Cardiac muscle cell (in vitro differentiated cells and primary cell): ENCODE measurements around the gene PIK3AP1. TPM values are rescaled to one million over a fixed set of nuclear protein-coding genes. Genes with fewer than 3 reads are reported as not detected.

ENCODE experiments used
- DNase-seq, 2 donors: peaks; one replicate each; pipeline versions ENCODE4 v3.0.0 to v3.0.0-alpha.2; 2010 to 2017; ENCODE audit warnings: low read depth in 1 of 2, low spot score in 1 of 2
- H3K27ac ChIP-seq: fragments of 200-600 bp; sonication (generic); 2 replicates; pipeline ENCODE4 v1.5.1; 2016
- H3K27me3 ChIP-seq: fragments of 200-600 bp; sonication (generic); 2 replicates; pipeline ENCODE4 v1.6.0; 2016; ENCODE audit warnings: control low read depth
- H3K36me3 ChIP-seq: fragments of 200-600 bp; sonication (generic); 2 replicates; pipeline ENCODE4 v1.5.1; 2016; ENCODE audit warnings: control low read depth
- H3K4me1 ChIP-seq: fragments of 200-600 bp; sonication (generic); 2 replicates; pipeline ENCODE4 v1.8.1; 2017; ENCODE audit warnings: low read depth, mild to moderate bottlenecking, mixed run types
- H3K4me3 ChIP-seq: fragments of 200-600 bp; sonication (generic); 2 replicates; pipeline ENCODE4 v1.5.1; 2016; ENCODE audit warnings: mild to moderate bottlenecking
- H3K9me3 ChIP-seq: fragments of 200-600 bp; sonication (generic); 2 replicates; pipeline ENCODE4 v1.5.1; 2017; ENCODE audit warnings: low read depth, mild to moderate bottlenecking, control low read depth
- CTCF ChIP-seq: IDR thresholded peaks from 2 replicates; pipeline ENCODE4 v1.5.1; 2012; ENCODE audit warnings: low read depth, mild to moderate bottlenecking, low read length
- polyA plus RNA-seq: library from polyadenylated mRNA; unstranded; fragments of >200 nt; fragmentation: Nextera tagmentation; extraction: Ambion mirVana; gene quantifications from 2 replicates; pipeline ENCODE4 v1.2.1, GENCODE V29; 2016
- total RNA-seq: library from RNA; depleted of rRNA; stranded (reverse); fragments of >200 nt; gene quantifications from 2 replicates; pipeline ENCODE4 v1.2.3, GENCODE V29; 2016

The PIK3AP1 gene
- total and polyA plus RNA-seq, 2 experiments from 2014 or later = 1.1 to 2.7 TPM

DNA sequence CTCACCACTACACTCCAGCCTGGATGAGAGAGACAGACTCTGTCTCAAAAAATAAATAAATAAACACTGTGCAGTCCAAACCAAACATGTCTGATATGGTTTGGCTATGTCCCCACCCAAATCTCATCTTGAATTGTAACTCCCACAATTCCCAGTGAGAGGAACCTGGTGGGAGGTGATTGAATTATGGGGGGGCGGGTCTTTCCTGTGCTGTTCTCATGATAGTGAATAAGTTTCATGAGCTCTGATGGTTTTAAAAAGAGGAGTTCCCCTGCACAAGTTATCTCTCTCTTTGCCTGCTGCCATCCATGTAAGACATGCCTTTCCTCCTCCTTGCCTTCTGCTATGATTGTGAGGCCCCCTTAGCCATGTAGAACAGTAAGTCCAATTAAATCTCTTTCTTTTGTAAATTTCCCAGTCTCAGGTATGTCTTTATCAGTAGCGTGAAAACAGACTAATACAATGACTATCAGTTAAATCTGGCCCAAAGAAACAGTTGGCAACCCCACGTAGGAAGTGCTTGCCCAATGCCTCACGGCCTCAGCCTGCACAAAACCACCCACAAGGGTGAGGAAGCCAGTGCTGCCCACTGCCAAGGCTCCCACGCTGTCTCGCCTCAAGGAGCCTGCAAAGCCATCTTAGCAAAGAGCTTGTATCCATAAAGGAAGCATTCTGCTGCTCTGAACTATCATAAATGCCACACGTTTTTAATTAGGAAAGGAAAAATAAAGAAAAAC, 64.7 kb downstream of the PIK3AP1 start:
- DNase-seq = no peak
- Histone ChIP-seq H3K9me3 (no peaks in the 10 kb centered on the region), H3K36me3 (no peaks in the 10 kb centered on the region), H3K4me3 (no peak overlapping the region), H3K4me1 (peaks cover 12% of the 10 kb centered on the region), H3K27me3 (no peaks in the 10 kb centered on the region), H3K27ac (no peak overlapping the region)
- TF ChIP-seq CTCF = no peak

- H3K9me3 ChIP-seq = no peaks in the 10 kb centered on the region
- no peak for TF ChIP-seq CTCF
- no peak overlapping the region for H3K4me3 ChIP-seq
- no peak for DNase-seq
- H3K27me3 ChIP-seq = no peaks in the 10 kb centered on the region
- H3K27ac ChIP-seq = no peak overlapping the region
- H3K4me1 ChIP-seq = no peaks in the 10 kb centered on the region
- H3K36me3 ChIP-seq = no peaks in the 10 kb centered on the region
Measured at GRCh38 chr10:96651998-96652431, 68.3 kb downstream of the PIK3AP1 start.

- Histone ChIP-seq H3K36me3 (no peaks in the 10 kb centered on the region), H3K4me3 (no peak overlapping the region), H3K27ac (no peak overlapping the region), H3K9me3 (no peaks in the 10 kb centered on the region), H3K27me3 (no peaks in the 10 kb centered on the region), H3K4me1 (no peaks in the 10 kb centered on the region)
- no peak for DNase-seq
- no peak for TF ChIP-seq CTCF
Measured at GRCh38 chr10:96650958-96651357, 69.4 kb downstream of the PIK3AP1 start.

- Histone ChIP-seq H3K4me3 (no peak overlapping the region), H3K27ac (no peak overlapping the region), H3K27me3 (no peaks in the 10 kb centered on the region), H3K36me3 (no peaks in the 10 kb centered on the region), H3K9me3 (no peaks in the 10 kb centered on the region), H3K4me1 (no peaks in the 10 kb centered on the region)
- no peak for TF ChIP-seq CTCF
- DNase-seq = no peak
Measured at GRCh38 chr10:96648297-96648696, 72.0 kb downstream of the PIK3AP1 start.

DNA sequence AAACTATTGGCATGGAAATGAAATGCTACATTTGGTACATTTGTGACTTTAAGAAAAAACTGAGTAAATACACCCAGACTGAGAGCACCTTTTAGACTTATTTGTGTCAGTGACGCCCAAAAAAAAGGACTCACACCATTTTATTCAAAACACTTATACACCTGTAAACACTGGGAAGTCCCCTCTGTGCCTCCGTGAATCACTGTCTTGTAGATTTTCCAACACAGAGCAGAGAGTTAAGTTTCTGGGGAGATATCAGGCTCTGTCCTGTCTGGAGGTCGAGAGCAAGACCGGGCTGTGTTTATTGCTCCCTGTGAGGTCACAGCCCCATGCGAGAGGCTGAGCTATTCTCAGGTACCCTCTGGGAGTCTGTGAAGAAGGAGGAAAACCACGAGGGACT, 72.8 kb downstream of the PIK3AP1 start:
- Histone ChIP-seq H3K27me3 (no peaks in the 10 kb centered on the region), H3K36me3 (no peaks in the 10 kb centered on the region)

More for the DNA sequence above, 72.8 kb downstream of the PIK3AP1 start:
- Histone ChIP-seq H3K4me1 (no peaks in the 10 kb centered on the region), H3K4me3 (no peak overlapping the region), H3K9me3 (no peaks in the 10 kb centered on the region), H3K27ac (no peak overlapping the region)
- DNase-seq = no peak
- TF ChIP-seq CTCF = no peak
